Smooth muscle cell (in vitro differentiated cells): ENCODE data around the gene PPP2R5B. TPM values are rescaled to one million over a fixed set of nuclear protein-coding genes. Genes with fewer than 3 reads are reported as not detected.
A peak's percentile ranks its signal among the peaks of the same experiment; 100 is the strongest.
"Not testable (repeated sequence)": the region's sequence is repeated elsewhere in the genome, so short reads cannot be mapped to it uniquely, and the experiment has no call there.

Source experiments
- DNase-seq: peaks from one replicate; lab custom pipeline; 2025; ENCODE audit not compliant: unreplicated experiment; lab: John Stamatoyannopoulos, UW
- H2AFZ ChIP-seq: fragments of 200-600 bp; sonication (generic); 2 replicates; pipeline ENCODE4 v1.6.0; 2016; ENCODE audit warnings: antibody characterized with exemption, low read depth, mild to moderate bottlenecking
- H3F3A ChIP-seq: fragments of 200-600 bp; sonication (generic); 2 replicates; pipeline ENCODE4 v1.6.0; 2017; ENCODE audit warnings: antibody characterized with exemption, low read depth
- H3K27ac ChIP-seq: fragments of 200-600 bp; sonication (generic); 2 replicates; pipeline ENCODE4 v1.5.1; 2016; ENCODE audit warnings: low read depth, mild to moderate bottlenecking
- H3K27me3 ChIP-seq: fragments of 200-600 bp; sonication (generic); 2 replicates; pipeline ENCODE4 v1.6.1; 2016; ENCODE audit warnings: low read depth, mild to moderate bottlenecking
- H3K36me3 ChIP-seq: fragments of 200-600 bp; sonication (generic); 2 replicates; pipeline ENCODE4 v1.5.1; 2016; ENCODE audit warnings: low read depth
- H3K4me1 ChIP-seq: fragments of 200-600 bp; sonication (generic); 2 replicates; pipeline ENCODE4 v1.5.1; 2016; ENCODE audit warnings: low read depth
- H3K4me2 ChIP-seq: fragments of 200-600 bp; sonication (generic); 2 replicates; pipeline ENCODE4 v1.6.0; 2016; ENCODE audit warnings: mild to moderate bottlenecking
- H3K4me3 ChIP-seq: fragments of 200-600 bp; sonication (generic); 2 replicates; pipeline ENCODE4 v1.5.1; 2016; ENCODE audit warnings: mild to moderate bottlenecking
- H3K79me2 ChIP-seq: fragments of 200-600 bp; sonication (generic); 2 replicates; pipeline ENCODE4 v1.6.0; 2016; ENCODE audit warnings: low read depth, mild to moderate bottlenecking
- H3K9ac ChIP-seq: fragments of 200-600 bp; sonication (generic); 2 replicates; pipeline ENCODE4 v1.6.0; 2016; ENCODE audit warnings: low read depth
- H3K9me3 ChIP-seq: fragments of 200-600 bp; sonication (generic); replicated peaks from 2 replicates; pipeline ENCODE4 v1.5.1; 2016; ENCODE audit warnings: low read depth
- H4K20me1 ChIP-seq: fragments of 200-600 bp; sonication (generic); 2 replicates; pipeline ENCODE4 v1.6.0; 2016; ENCODE audit warnings: low read depth
- WGBS: methylation state at CpG from one replicate; pipeline ENCODE4 v1.1.7; 2016; ENCODE audit warnings: low lambda C conversion rate; 5-methylcytosine and 5-hydroxymethylcytosine counted together
- microRNA counts: library from miRNA; unstranded; fragments of <30 nt; microRNA quantifications from one replicate; lab custom pipeline; 2016
- microRNA-seq: library from miRNA; unstranded; fragments of <30 nt; microRNA quantifications from one replicate; pipeline ENCODE4, GENCODE V29; 2016; ENCODE audit warnings: borderline number of aligned reads
- polyA plus RNA-seq: library from polyadenylated mRNA; unstranded; fragments of >200 nt; fragmentation: Nextera tagmentation; extraction: Ambion mirVana; gene quantifications from 2 replicates; pipeline ENCODE4 v1.2.1, GENCODE V29; 2016
- small RNA-seq: library from RNA; depleted of rRNA; stranded (forward); fragments of <200 nt; gene quantifications from one replicate; pipeline ENCODE3, GENCODE V24; 2014
- total RNA-seq: library from RNA; depleted of rRNA; stranded (reverse); fragments of >200 nt; gene quantifications from 2 replicates; pipeline ENCODE4 v1.2.3, GENCODE V29; 2014
- TF ChIP-seq, protein P1 (sequence below): fragments of 200-600 bp; sonication (generic); IDR thresholded peaks from 2 replicates; pipeline ENCODE4 v1.5.1; 2017; ENCODE audit warnings: borderline replicate concordance, mild to moderate bottlenecking, antibody characterized with exemption; ENCODE audit not compliant: insufficient read depth, poor library complexity, severe bottlenecking

Gene PPP2R5B
- total and polyA plus RNA-seq, 2 experiments from 2014 or later = 14.9 to 36.6 TPM

DNA sequence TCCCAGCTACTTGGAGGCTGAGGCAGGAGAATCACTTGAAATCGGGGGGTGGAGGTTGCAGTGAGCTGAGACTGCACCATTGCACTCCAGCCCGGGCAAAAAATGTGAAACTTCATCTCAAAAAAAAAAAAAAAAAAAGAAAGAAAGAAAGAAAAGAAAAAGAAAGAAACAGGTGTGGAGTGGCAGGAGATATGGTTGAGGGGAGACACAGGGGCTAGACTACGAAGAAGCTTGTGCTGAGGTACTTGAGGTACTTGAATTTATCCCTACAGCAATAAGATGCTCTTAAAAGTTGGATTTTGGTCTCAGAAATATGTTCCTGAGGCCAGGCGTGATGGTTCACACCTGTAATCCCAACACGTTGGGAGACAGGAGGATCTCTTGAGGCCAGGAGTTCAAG is 49.6 kb downstream of the PPP2R5B start:
- DNase-seq = no peak

DNA sequence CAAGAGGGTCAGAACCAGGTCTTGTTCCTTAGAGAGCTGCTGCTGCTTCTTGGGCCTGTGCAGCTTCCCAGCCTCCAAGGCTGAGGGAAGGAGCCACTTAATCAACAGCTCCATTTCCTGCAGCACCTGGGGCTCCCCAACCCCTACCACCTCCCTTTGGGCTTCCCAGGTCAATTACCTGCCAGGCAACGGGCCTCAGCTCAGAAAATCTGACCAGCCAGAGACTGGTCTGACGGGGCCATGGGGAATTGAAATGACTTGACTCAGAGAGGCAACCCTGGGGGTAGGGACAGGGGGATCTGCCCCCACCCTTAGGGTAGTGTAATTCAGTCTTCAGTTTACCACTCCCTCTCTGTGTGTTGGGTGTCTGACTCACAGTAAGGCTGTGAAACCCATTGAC is 52.2 kb downstream of the PPP2R5B start:
- Histone ChIP-seq H3K27me3 (no peaks in the 10 kb centered on the region), H3K79me2 (no peaks in the 10 kb centered on the region), H3K9me3 (no peaks in the 10 kb centered on the region), H3K27ac (no peak overlapping the region), H3K9ac (no peak overlapping the region), H3K4me2 (no peak overlapping the region), H3F3A (no peaks in the 10 kb centered on the region), H3K36me3 (no peaks in the 10 kb centered on the region), H3K4me3 (no peak overlapping the region), H2AFZ (no peak overlapping the region), H4K20me1 (no peaks in the 10 kb centered on the region), H3K4me1 (no peaks in the 10 kb centered on the region)
- TF ChIP-seq, protein P1, sequence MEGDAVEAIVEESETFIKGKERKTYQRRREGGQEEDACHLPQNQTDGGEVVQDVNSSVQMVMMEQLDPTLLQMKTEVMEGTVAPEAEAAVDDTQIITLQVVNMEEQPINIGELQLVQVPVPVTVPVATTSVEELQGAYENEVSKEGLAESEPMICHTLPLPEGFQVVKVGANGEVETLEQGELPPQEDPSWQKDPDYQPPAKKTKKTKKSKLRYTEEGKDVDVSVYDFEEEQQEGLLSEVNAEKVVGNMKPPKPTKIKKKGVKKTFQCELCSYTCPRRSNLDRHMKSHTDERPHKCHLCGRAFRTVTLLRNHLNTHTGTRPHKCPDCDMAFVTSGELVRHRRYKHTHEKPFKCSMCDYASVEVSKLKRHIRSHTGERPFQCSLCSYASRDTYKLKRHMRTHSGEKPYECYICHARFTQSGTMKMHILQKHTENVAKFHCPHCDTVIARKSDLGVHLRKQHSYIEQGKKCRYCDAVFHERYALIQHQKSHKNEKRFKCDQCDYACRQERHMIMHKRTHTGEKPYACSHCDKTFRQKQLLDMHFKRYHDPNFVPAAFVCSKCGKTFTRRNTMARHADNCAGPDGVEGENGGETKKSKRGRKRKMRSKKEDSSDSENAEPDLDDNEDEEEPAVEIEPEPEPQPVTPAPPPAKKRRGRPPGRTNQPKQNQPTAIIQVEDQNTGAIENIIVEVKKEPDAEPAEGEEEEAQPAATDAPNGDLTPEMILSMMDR = no peak
- no peak for DNase-seq
- 71% methylated on average over 2 of the region's 2 CpGs for WGBS

More for the DNA sequence above, 49.6 kb downstream of the PPP2R5B start:
- no peak overlapping the region for H3K9ac ChIP-seq
- H3K4me2 ChIP-seq = no peak overlapping the region
- TF ChIP-seq, protein P1 = no peak
- 76% methylated on average over 5 of the region's 5 CpGs for WGBS
- no peaks in the 10 kb centered on the region for H3K36me3 ChIP-seq
- peaks cover 3% of the 10 kb centered on the region for H3F3A ChIP-seq
- H3K4me3 ChIP-seq = no peak overlapping the region
- H3K4me1 ChIP-seq = no peaks in the 10 kb centered on the region
- H2AFZ ChIP-seq = no peak overlapping the region
- no peaks in the 10 kb centered on the region for H3K27me3 ChIP-seq
- no peaks in the 10 kb centered on the region for H4K20me1 ChIP-seq
- no peaks in the 10 kb centered on the region for H3K79me2 ChIP-seq
- H3K27ac ChIP-seq = no peak overlapping the region
- no peaks in the 10 kb centered on the region for H3K9me3 ChIP-seq

DNA sequence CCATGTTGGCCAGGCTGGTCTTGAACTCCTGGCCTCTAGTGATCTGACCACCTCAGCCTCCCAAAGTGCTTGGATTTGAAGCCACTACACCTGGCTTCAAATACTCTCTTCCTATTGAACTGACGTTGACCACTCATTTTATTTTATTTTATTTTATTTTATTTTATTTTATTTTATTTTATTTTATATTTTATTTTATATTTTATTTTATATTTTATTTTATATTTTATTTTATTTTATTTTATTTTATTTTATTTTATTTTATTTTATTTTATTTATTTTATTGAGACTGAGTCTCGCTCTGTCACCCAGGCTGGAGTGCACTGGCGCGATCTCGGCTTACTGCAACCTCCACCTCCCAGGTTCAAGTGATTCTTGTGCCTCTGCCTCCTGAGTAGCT is 58.9 kb downstream of the PPP2R5B start:
- H2AFZ ChIP-seq, H3K36me3 ChIP-seq, H3K79me2 ChIP-seq, H3F3A ChIP-seq, H3K9me3 ChIP-seq, DNase-seq, H4K20me1 ChIP-seq, H3K4me2 ChIP-seq, H3K4me1 ChIP-seq, H3K9ac ChIP-seq, H3K4me3 ChIP-seq, H3K27ac ChIP-seq, H3K27me3 ChIP-seq: not testable (repeated sequence)
- WGBS = 74% methylated on average over 5 of the region's 5 CpGs

MicroRNAs within 50 kb of the gene (microRNA counts, 767-probe panel; counts per million panel counts)
- microRNA hsa-miR-192-5p (lab: Ali Mortazavi, UCI) = 4,158 counts per million, percentile 15 among the panel's probes with 10 or more counts

Small RNA genes within 50 kb of the gene (microRNA-seq; reads per million reads assigned to microRNA genes)
- gene MIR6749 = not detected
- 4.1 reads per million for gene MIR6750

Small RNA genes within 50 kb of the gene (small RNA-seq; reads per million reads assigned to genes)
- gene MIR6749 (not detected), gene MIR6750 (not detected)

Other genes with a start within 250 kb of the PPP2R5B start
- gene NRXN2, start 201.5 kb upstream of the PPP2R5B start, total RNA-seq = 0.13 and 1.4 TPM in 2 replicates
- gene NRXN2, start 201.5 kb upstream of the PPP2R5B start, polyA plus RNA-seq = 1.7 and 2.6 TPM in 2 replicates
- 0.40 and 2.9 TPM in 2 replicates for gene RASGRP2, start 180.5 kb upstream of the PPP2R5B start, total RNA-seq
- 0.78 and 3.6 TPM in 2 replicates for gene RASGRP2, start 180.5 kb upstream of the PPP2R5B start, polyA plus RNA-seq
- gene PYGM, start 164.7 kb upstream of the PPP2R5B start, total RNA-seq = 0.58 and 2.2 TPM in 2 replicates
- 1.1 and 2.0 TPM in 2 replicates for gene PYGM, start 164.7 kb upstream of the PPP2R5B start, polyA plus RNA-seq
- 78.8 and 115 TPM in 2 replicates for gene SF1, start 146.1 kb upstream of the PPP2R5B start, total RNA-seq
- 84.2 and 101 TPM in 2 replicates for gene SF1, start 146.1 kb upstream of the PPP2R5B start, polyA plus RNA-seq
- gene MAP4K2, start 121.5 kb upstream of the PPP2R5B start, total RNA-seq = 25.9 and 28.9 TPM in 2 replicates
- 20.0 and 23.6 TPM in 2 replicates for gene MAP4K2, start 121.5 kb upstream of the PPP2R5B start, polyA plus RNA-seq
- gene MEN1, start 114.1 kb upstream of the PPP2R5B start, total RNA-seq = 10.5 and 11.6 TPM in 2 replicates
- gene MEN1, start 114.1 kb upstream of the PPP2R5B start, polyA plus RNA-seq = 35.4 and 37.3 TPM in 2 replicates
- gene CDC42BPG, start 80.0 kb upstream of the PPP2R5B start, total RNA-seq = 3.0 and 4.7 TPM in 2 replicates
- gene CDC42BPG, start 80.0 kb upstream of the PPP2R5B start, polyA plus RNA-seq = 1.7 and 5.9 TPM in 2 replicates
- gene EHD1, start 46.1 kb upstream of the PPP2R5B start, total RNA-seq = 30.9 and 59.8 TPM in 2 replicates
- 42.8 and 46.7 TPM in 2 replicates for gene EHD1, start 46.1 kb upstream of the PPP2R5B start, polyA plus RNA-seq
- gene ATG2A, start 7.5 kb upstream of the PPP2R5B start, total RNA-seq = 4.8 and 4.9 TPM in 2 replicates
- 6.2 and 8.6 TPM in 2 replicates for gene ATG2A, start 7.5 kb upstream of the PPP2R5B start, polyA plus RNA-seq
- gene GPHA2, start 11.2 kb downstream of the PPP2R5B start, total RNA-seq = not detected in 2 replicates
- 0.40 TPM in 1 of 2 replicates, not detected in the other for gene GPHA2, start 11.2 kb downstream of the PPP2R5B start, polyA plus RNA-seq
- not detected in 2 replicates for gene MAJIN, start 47.4 kb downstream of the PPP2R5B start, total RNA-seq
- gene MAJIN, start 47.4 kb downstream of the PPP2R5B start, polyA plus RNA-seq = not detected in 2 replicates
- not detected in 2 replicates for gene BATF2, start 72.3 kb downstream of the PPP2R5B start, total RNA-seq
- 0.41 TPM in 1 of 2 replicates, not detected in the other for gene BATF2, start 72.3 kb downstream of the PPP2R5B start, polyA plus RNA-seq
- gene ARL2, start 89.5 kb downstream of the PPP2R5B start, total RNA-seq = 61.0 and 83.3 TPM in 2 replicates
- gene ARL2, start 89.5 kb downstream of the PPP2R5B start, polyA plus RNA-seq = 116 and 122 TPM in 2 replicates
- gene SNX15, start 102.8 kb downstream of the PPP2R5B start, total RNA-seq = 9.4 and 14.8 TPM in 2 replicates
- gene SNX15, start 102.8 kb downstream of the PPP2R5B start, polyA plus RNA-seq = 24.7 and 25.1 TPM in 2 replicates
- 7.4 and 7.6 TPM in 2 replicates for gene SAC3D1, start 116.5 kb downstream of the PPP2R5B start, total RNA-seq
- 26.2 and 33.3 TPM in 2 replicates for gene SAC3D1, start 116.5 kb downstream of the PPP2R5B start, polyA plus RNA-seq
- gene NAALADL1, start 133.9 kb downstream of the PPP2R5B start, total RNA-seq = 1.0 and 1.8 TPM in 2 replicates
- 2.0 and 7.0 TPM in 2 replicates for gene NAALADL1, start 133.9 kb downstream of the PPP2R5B start, polyA plus RNA-seq
- 8.0 and 8.3 TPM in 2 replicates for gene CDCA5, start 159.4 kb downstream of the PPP2R5B start, total RNA-seq
- 8.5 and 11.2 TPM in 2 replicates for gene CDCA5, start 159.4 kb downstream of the PPP2R5B start, polyA plus RNA-seq
- gene ZFPL1, start 159.5 kb downstream of the PPP2R5B start, total RNA-seq = 49.1 and 91.0 TPM in 2 replicates
- gene ZFPL1, start 159.5 kb downstream of the PPP2R5B start, polyA plus RNA-seq = 81.0 and 87.1 TPM in 2 replicates
- 104 and 154 TPM in 2 replicates for gene VPS51, start 171.5 kb downstream of the PPP2R5B start, total RNA-seq
- gene VPS51, start 171.5 kb downstream of the PPP2R5B start, polyA plus RNA-seq = 55.2 and 65.0 TPM in 2 replicates
- gene TM7SF2, start 187.2 kb downstream of the PPP2R5B start, total RNA-seq = 16.8 and 26.9 TPM in 2 replicates
- 17.4 and 43.1 TPM in 2 replicates for gene TM7SF2, start 187.2 kb downstream of the PPP2R5B start, polyA plus RNA-seq
- 9.1 and 13.8 TPM in 2 replicates for gene ZNHIT2, start 193.0 kb downstream of the PPP2R5B start, total RNA-seq
- gene ZNHIT2, start 193.0 kb downstream of the PPP2R5B start, polyA plus RNA-seq = 14.5 and 19.5 TPM in 2 replicates
- gene FAU, start 197.4 kb downstream of the PPP2R5B start, total RNA-seq = 373 and 509 TPM in 2 replicates
- 537 and 578 TPM in 2 replicates for gene FAU, start 197.4 kb downstream of the PPP2R5B start, polyA plus RNA-seq
- 28.2 and 43.0 TPM in 2 replicates for gene MRPL49, start 197.6 kb downstream of the PPP2R5B start, total RNA-seq
- 53.2 and 55.4 TPM in 2 replicates for gene MRPL49, start 197.6 kb downstream of the PPP2R5B start, polyA plus RNA-seq
- gene SYVN1, start 209.8 kb downstream of the PPP2R5B start, total RNA-seq = 39.9 and 52.0 TPM in 2 replicates
- gene SYVN1, start 209.8 kb downstream of the PPP2R5B start, polyA plus RNA-seq = 30.0 and 32.0 TPM in 2 replicates
- not detected in 2 replicates for gene SPDYC, start 245.5 kb downstream of the PPP2R5B start, total RNA-seq
- gene SPDYC, start 245.5 kb downstream of the PPP2R5B start, polyA plus RNA-seq = not detected in 2 replicates